Jurkat, Clone E6-1 (cell line): ENCODE data around the gene MAN1B1.
"Not testable (repeated sequence)": the region's sequence is repeated elsewhere in the genome, so short reads cannot be mapped to it uniquely, and the experiment has no call there.

Experiments used
- DNase-seq: peaks from one replicate; pipeline ENCODE4 v3.0.0-alpha.2; 2011; ENCODE audit warnings: low read depth, low spot score
- H3K4me3 ChIP-seq: 2 replicates; pipeline ENCODE4 v1.5.1; 2011; ENCODE audit warnings: mild to moderate bottlenecking, low read length, control low read depth, moderate library complexity

The MAN1B1 gene

GRCh38 chr9:137051145-137051724, 35.5 kb upstream of the MAN1B1 start:
- H3K4me3 ChIP-seq: no peak overlapping the region
- DNase-seq: no peak

DNA sequence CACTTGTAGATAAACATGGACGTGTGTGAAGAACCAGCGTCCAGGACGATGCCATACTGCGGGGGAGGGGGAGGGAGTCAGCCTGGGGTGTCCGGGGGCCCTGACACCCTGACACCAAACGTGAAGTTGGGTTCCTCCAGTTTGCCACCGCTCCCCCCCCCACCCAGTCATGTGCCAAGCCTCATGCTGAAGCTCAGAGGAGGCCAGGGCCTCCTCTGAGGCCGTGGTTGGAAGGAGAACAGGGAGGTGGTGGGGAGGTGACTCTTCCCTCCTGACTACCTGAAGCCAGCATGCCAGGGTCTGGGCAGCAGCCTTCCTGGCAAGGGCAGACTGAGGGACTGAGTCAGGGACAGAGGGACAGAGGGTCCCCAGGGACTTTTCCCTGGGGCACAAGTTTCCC, 34.5 kb upstream of the MAN1B1 start:
- H3K4me3 ChIP-seq: no peak overlapping the region
- DNase-seq: no peak

DNA sequence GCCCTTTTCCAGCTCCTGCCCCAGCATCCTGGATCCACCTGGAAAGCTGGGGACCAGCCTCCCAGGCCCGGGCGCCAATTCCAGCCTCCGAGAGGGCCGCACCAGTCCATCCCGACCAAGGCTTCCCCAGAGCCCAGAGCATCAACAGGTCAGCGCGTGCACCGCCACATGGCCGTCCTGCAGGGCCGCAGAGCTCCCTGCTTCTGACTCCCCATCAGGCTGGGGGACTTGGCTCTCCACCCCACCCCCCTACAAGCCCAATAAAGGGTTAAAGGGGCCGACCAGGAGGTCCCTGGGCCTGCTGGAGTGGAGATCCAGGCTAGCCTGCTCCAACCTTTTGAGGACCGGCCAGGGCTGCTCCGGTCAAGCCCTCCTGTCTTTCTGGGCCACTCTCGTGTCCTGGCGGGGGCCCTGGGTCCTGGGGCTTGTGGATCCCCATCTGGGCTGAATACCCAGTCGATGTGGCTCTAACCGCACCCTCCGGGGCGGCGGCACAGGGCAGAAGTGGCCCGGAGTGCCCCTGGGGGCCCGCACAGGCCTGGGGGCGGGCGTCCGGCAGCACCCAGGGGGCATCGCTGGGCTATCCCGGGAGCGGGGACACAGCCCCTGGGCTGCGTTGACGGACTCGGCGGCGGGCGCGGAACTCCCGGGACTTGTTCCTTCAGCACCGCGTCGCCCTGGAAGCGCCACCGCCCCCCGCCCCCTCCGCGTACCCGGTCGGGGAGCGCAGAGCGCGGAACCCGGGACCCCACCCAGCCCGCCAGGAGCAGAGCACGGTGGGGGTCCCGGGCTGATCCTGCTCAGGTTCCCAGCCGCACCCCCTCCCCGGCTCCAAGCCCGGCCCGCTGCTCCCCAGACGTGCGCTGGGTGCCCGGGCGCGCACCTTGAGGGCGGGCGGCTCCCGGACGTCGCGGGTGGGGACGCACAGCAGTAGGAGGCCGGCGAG, 33.5 kb upstream of the MAN1B1 start:
- no peak overlapping the region for H3K4me3 ChIP-seq
- DNase-seq: no peak

- DNase-seq: no peak
- H3K4me3 ChIP-seq: no peak within 1 kb of the TSS
These were observed 32.5 kb upstream of the MAN1B1 start, which contains the start of gene ENTPD2 for GRCh38 chr9:137053944-137054931. Gene ENTPD2 (minus strand): TSS chr9:137054061. CDS start chr9:137053997, 64 bp downstream.

DNA sequence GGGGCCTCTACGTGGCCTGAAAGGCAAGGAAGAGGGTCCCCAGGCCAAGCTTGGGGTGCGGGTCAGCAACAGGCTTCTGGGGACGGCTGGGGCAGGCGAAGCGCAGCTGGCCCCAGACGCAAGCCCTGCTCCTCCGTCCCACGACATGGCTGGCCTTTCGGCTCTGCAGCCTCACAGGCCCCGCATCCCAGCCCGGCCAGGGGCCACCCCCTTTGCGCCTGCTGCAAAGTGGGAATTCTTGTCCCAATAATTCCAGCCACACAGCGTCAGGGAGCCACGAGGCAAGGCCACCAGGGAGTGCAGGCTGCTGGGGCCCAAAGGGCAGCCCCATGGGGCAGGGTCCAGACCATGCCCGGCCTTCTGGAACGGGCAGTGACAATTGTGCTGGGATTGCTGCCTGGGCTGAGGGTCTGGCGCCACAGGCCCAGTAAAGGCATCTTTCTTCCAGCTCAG, 31.8 kb upstream of the MAN1B1 start:
- no peak overlapping the region for H3K4me3 ChIP-seq
- no peak for DNase-seq

GRCh38 chr9:137055385-137056364, 31.1 kb upstream of the MAN1B1 start:
- no peak overlapping the region for H3K4me3 ChIP-seq
- no peak for DNase-seq

DNA sequence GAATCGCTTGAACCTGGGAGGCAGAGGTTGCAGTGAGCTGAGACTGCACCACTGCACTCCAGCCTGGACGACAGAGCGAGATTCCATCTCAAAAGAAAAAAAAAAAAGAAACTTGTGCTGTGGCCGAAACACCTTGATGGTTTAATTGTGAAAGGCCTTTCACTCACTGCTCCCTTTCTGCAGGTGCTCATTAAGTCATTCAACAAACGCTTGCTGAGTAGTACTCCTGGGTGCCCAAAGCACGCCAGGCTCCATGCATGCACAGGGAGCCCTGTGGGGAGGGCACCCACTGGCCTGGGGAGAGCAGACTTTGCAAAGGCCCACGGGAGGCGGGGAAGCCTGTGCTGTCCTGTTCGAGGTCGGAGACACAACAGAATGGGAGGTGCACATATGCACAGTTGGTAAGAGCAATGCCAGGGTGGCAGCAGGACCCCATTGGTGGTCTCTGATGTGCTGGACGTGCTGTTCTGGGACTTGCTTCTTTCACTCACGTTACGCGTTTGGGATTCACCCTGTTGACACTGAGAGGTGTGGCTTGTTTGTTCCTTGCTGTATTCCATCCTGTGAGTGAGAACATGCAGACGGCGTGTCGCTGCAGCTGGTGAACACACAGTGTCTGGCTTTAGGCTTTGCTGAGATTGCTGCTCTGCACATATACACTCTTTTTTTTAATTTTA, 29.9 kb upstream of the MAN1B1 start:
- H3K4me3 ChIP-seq: no peak overlapping the region
- DNase-seq: no peak

GRCh38 chr9:137057545-137057944, 29.2 kb upstream of the MAN1B1 start:
- no peak overlapping the region for H3K4me3 ChIP-seq
- DNase-seq: no peak

- no peak overlapping the region for H3K4me3 ChIP-seq
- DNase-seq: no peak
These were observed 28.1 kb upstream of the MAN1B1 start for GRCh38 chr9:137058521-137059234.

DNA sequence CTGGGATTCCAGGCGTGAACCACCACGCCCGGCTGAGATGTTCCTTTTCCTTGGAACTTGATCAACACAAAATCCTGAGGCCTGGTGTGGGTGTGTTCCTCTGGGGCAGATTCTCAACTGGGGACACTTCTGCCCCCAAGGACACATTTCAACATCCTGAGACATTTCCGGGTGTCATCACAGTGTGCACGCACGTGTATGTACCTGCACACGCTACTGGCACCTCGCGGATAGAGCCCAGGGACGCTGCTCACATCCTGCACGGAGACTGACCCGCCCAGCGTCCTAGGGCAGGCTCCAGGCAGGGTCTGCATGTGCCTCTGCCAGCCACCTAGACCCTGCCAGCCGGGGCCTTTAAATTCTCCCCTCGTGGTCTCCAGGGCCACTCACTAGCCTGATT, 24.4 kb upstream of the MAN1B1 start:
- DNase-seq: no peak

DNA sequence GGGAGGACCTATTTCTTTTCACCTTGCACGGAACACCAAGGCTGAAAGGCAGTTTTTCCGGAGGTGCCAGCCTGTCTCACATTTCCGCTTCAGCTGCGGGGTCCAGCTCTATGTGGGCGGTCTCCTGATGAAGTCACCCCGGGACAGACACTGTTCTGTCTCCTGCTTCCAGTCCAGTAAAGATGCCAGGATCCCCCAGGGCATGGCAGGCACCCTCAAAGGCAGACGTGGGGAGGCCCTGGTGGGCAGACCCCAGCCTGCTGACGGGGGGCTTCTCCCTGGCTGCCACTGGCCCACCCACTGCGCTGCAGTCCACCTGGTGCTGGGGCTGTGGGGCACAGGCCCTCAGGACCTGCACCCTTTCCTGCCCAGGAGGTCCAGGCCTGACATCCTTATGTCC, 24.0 kb upstream of the MAN1B1 start:
- not testable (repeated sequence) for H3K4me3 ChIP-seq, DNase-seq

More for the DNA sequence above, 24.4 kb upstream of the MAN1B1 start:
- H3K4me3 ChIP-seq: no peak overlapping the region

- H3K4me3 ChIP-seq: no peak overlapping the region
- no peak for DNase-seq
These were observed 23.3 kb upstream of the MAN1B1 start for GRCh38 chr9:137063311-137064026.

DNA sequence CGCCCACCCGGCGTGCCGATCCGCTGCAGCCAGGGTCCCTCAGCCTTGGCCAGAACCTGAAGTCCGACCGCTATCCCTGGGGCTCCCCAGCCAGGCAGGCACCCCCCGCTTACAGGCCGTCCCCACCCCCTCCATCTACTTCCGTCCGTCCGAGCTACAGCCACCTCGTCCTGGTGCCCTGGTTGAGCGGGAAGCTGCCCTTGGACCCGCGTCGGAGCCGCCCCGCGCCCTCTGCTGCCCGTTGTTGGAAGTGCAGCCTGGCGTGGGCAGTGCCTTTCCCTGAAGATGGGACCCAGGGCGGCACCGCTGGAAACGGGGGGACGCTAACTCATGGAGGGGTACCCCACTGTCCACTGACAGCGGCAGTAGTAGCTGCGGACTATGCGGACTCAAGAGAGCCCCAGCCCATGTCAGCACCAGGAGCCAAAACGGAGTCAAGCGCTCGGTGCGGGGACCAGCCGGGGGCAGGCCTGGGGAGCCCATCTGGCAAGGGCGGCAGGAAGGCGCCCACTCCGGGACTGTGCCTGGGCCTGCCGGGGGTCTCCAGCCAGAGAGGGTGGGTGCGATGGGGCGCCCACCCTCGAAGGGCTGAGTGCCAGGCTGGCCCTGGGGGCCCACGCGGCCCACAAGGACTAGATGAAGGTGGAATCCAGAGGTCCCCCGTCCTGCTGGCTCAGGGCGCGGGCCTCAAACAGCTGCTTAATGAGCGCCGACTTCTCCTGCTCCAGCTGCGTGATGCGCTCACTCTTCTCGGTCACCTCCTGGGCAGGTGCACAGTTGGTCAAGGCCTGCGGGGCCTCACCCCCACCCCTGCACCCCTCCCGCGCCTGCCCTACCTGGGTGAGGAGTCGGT, 22.5 kb upstream of the MAN1B1 start:
- H3K4me3 ChIP-seq: no peak overlapping the region
- no peak for DNase-seq

DNA sequence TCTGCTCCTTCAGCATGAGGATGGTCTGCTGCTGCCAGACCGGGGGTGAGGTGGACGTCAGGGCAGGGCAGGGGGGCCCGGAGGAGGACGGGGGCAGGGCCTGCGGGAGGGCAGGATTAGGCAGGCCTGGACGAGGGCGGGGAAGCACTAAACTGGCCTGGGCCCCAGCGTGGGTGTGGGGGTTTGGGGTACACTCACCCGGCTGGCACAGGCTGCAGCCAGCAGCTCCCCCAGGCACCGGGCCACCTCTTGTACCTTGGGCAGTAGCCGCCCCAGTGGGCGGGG, 22.0 kb upstream of the MAN1B1 start:
- no peak for DNase-seq
- no peak overlapping the region for H3K4me3 ChIP-seq

- no peak overlapping the region for H3K4me3 ChIP-seq
- DNase-seq: no peak
These were observed 21.3 kb upstream of the MAN1B1 start for GRCh38 chr9:137065336-137065967.
